Transverse colon (tissue), 4 donors: ENCODE measurements around the gene MGMT.

Source experiments
- CTCF ChIP-seq, 5 experiments: fragments of 200-600 bp in 3 of 5; fragments of 450-650 bp in 2 of 5; sonication (generic) in 3 of 5; IDR thresholded peaks; 1 replicate in 2 of 5; 2 replicates in 3 of 5; pipeline ENCODE4 v1.5.1; 2016 to 2017; ENCODE audit warnings: antibody characterized with exemption in 5 of 5, inconsistent platforms in 3 of 5, mild to moderate bottlenecking in 2 of 5, moderate library complexity in 1 of 5
- EP300 ChIP-seq: sonication (generic); formaldehyde crosslinking; IDR thresholded peaks from one replicate; pipeline ENCODE4 v1.6.1; 2017; ENCODE audit warnings: antibody characterized with exemption, low read depth
- POLR2AphosphoS5 ChIP-seq, 3 donors: sonication (generic); formaldehyde crosslinking; IDR thresholded peaks; one replicate each; pipeline ENCODE4 v1.6.1; 2016; ENCODE audit warnings: antibody characterized with exemption in 3 of 3

DNA sequence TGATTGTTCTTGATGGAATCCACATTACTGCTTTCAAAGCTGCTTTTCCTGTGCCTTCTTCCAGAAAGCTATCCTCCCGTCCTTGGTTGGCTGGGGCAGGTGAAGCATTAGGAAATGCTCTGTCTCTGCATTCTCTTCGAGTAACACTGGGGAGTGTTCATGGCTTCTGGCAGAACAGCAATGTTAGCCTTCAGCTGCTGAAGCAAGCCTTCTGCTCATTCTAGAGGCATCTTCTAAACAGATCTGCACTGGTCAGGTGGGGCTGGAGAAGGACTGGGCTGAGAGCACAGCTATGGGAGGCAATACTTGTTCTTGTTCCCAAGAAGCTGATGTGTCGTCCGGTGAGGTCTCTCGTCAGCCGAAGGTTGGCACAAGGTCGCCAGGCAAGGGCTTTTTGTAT is 80.6 kb downstream of the MGMT start:
- TF ChIP-seq CTCF (IDR thresholded peaks at IDR 0.05) = no peak
- no peak for TF ChIP-seq EP300
- no peak for TF ChIP-seq POLR2AphosphoS5 (IDR thresholded peaks at IDR 0.05)
